WTC11 (cell line): ENCODE measurements around the gene STK40. TPM values are rescaled to one million over a fixed set of nuclear protein-coding genes. Genes with fewer than 3 reads are reported as not detected.

ENCODE experiments used
- ATAC-seq: fragments of 200-7000 bp; cut with Tn5 transposase; 2 replicates; pipeline ENCODE4 v1.10.0; 2021; ENCODE audit warnings: mild to moderate bottlenecking, moderate library complexity
- CTCF ChIA-PET: fragments of 300-600 bp; sonication (Branson Sonifier 250); formaldehyde crosslinking; loops from one replicate; lab custom pipeline; 2021; ENCODE audit warnings: antibody characterized with exemption; lab: Charles Lee
- POLR2A ChIA-PET: fragments of 350-600 bp; sonication (Branson Sonifier 250); formaldehyde crosslinking; loops from one replicate; lab custom pipeline; 2021; ENCODE audit warnings: antibody characterized with exemption; lab: Charles Lee
- DNase-seq: peaks from one replicate; pipeline ENCODE4 v3.0.0; 2021; ENCODE audit warnings: low spot score
- H3K27ac Mint-ChIP-seq: 2 replicates; pipeline ENCODE4 v1.8.0; 2021; ENCODE audit warnings: mixed read lengths
- H3K27me3 Mint-ChIP-seq: 2 replicates; pipeline ENCODE4 v1.8.0; 2021; ENCODE audit warnings: low read depth, mild to moderate bottlenecking, moderate library complexity, mixed read lengths
- H3K36me3 Mint-ChIP-seq: 2 replicates; pipeline ENCODE4 v1.8.0; 2021; ENCODE audit warnings: mixed read lengths
- H3K4me1 Mint-ChIP-seq: 2 replicates; pipeline ENCODE4 v1.8.0; 2022; ENCODE audit warnings: mixed read lengths
- H3K4me3 Mint-ChIP-seq: 2 replicates; pipeline ENCODE4 v1.8.0; 2021; ENCODE audit warnings: mild to moderate bottlenecking, moderate library complexity, mixed read lengths
- H3K9me3 Mint-ChIP-seq: 2 replicates; pipeline ENCODE4 v1.8.0; 2021; ENCODE audit warnings: mixed read lengths
- ARID4B ChIP-seq: sonication (generic); formaldehyde crosslinking; IDR thresholded peaks from 2 replicates; pipeline ENCODE4 v1.8.0; 2023; ENCODE audit warnings: missing genetic modification reagents, mild to moderate bottlenecking, borderline replicate concordance
- ESRRA ChIP-seq: sonication (generic); formaldehyde crosslinking; IDR thresholded peaks from 2 replicates; pipeline ENCODE4 v1.8.1; 2022; ENCODE audit warnings: mild to moderate bottlenecking, missing genetic modification reagents, borderline replicate concordance
- ETV6 ChIP-seq: sonication (generic); formaldehyde crosslinking; IDR thresholded peaks from 2 replicates; pipeline ENCODE4 v1.8.1; 2022; ENCODE audit warnings: mild to moderate bottlenecking, missing genetic modification reagents
- FOXP1 ChIP-seq: sonication (generic); formaldehyde crosslinking; IDR thresholded peaks from 2 replicates; pipeline ENCODE4 v1.8.0; 2022; ENCODE audit warnings: missing genetic modification reagents, mild to moderate bottlenecking, moderate library complexity, borderline replicate concordance
- GTF2I ChIP-seq: fragments of 250-450 bp; sonication (Bioruptor Pico); conservative IDR thresholded peaks from 2 replicates; pipeline ENCODE4 v1.4.0; 2021; ENCODE audit warnings: mild to moderate bottlenecking
- HMGA2 ChIP-seq: fragments of 250-450 bp; sonication (Bioruptor Pico); IDR thresholded peaks from 2 replicates; pipeline ENCODE4 v1.4.0; 2021; ENCODE audit warnings: mild to moderate bottlenecking, moderate library complexity
- MAX ChIP-seq: sonication (generic); formaldehyde crosslinking; IDR thresholded peaks from 2 replicates; pipeline ENCODE4 v1.8.0; 2022; ENCODE audit warnings: mild to moderate bottlenecking, missing genetic modification reagents
- NFE2L1 ChIP-seq: sonication (generic); formaldehyde crosslinking; IDR thresholded peaks from 2 replicates; pipeline ENCODE4 v1.8.1; 2023; ENCODE audit warnings: missing genetic modification reagents
- NFYB ChIP-seq: sonication (generic); formaldehyde crosslinking; conservative IDR thresholded peaks from 2 replicates; pipeline ENCODE4 v1.8.0; 2022; ENCODE audit warnings: low read depth, missing genetic modification reagents
- PRRX2 ChIP-seq: fragments of 250-450 bp; sonication (Bioruptor Pico); IDR thresholded peaks from 2 replicates; pipeline ENCODE4 v1.8.0; 2021; ENCODE audit warnings: mild to moderate bottlenecking
- SP1 ChIP-seq: sonication (generic); formaldehyde crosslinking; conservative IDR thresholded peaks from 2 replicates; pipeline ENCODE4 v1.8.1; 2022; ENCODE audit warnings: missing genetic modification reagents
- TEAD1 ChIP-seq: sonication (generic); formaldehyde crosslinking; IDR thresholded peaks from 2 replicates; pipeline ENCODE4 v1.8.0; 2022; ENCODE audit warnings: mild to moderate bottlenecking, missing genetic modification reagents
- USF1 ChIP-seq: sonication (generic); formaldehyde crosslinking; IDR thresholded peaks from 2 replicates; pipeline ENCODE4 v1.8.0; 2022; ENCODE audit warnings: mild to moderate bottlenecking, missing genetic modification reagents
- ZNF138 ChIP-seq: sonication (generic); formaldehyde crosslinking; conservative IDR thresholded peaks from 2 replicates; pipeline ENCODE4 v1.8.1; 2022; ENCODE audit warnings: mild to moderate bottlenecking, moderate library complexity, missing genetic modification reagents
- ZNF396 ChIP-seq: fragments of 250-450 bp; sonication (Bioruptor Pico); IDR thresholded peaks from 2 replicates; pipeline ENCODE4 v1.8.0; 2021; ENCODE audit warnings: mild to moderate bottlenecking, moderate library complexity, borderline replicate concordance
- total RNA-seq: library from RNA; stranded (reverse); gene quantifications from 3 replicates; pipeline ENCODE4 v1.2.3, GENCODE V29; 2021
- TF ChIP-seq, protein P1 (sequence below): sonication (generic); formaldehyde crosslinking; IDR thresholded peaks from 2 replicates; pipeline ENCODE4 v1.8.0; 2023; ENCODE audit warnings: missing genetic modification reagents
- TF ChIP-seq, protein P2 (sequence below): sonication (generic); formaldehyde crosslinking; IDR thresholded peaks from 2 replicates; pipeline ENCODE4 v1.8.1; 2023; ENCODE audit warnings: mild to moderate bottlenecking, missing genetic modification reagents, borderline replicate concordance
- TF ChIP-seq, protein P3 (sequence below): fragments of 250-450 bp; sonication (Bioruptor Pico); IDR thresholded peaks from 2 replicates; pipeline ENCODE4 v1.9.0; 2021; ENCODE audit warnings: mild to moderate bottlenecking

Gene STK40
- total RNA-seq, 1 experiment from 2014 or later: 24.7 TPM

DNA sequence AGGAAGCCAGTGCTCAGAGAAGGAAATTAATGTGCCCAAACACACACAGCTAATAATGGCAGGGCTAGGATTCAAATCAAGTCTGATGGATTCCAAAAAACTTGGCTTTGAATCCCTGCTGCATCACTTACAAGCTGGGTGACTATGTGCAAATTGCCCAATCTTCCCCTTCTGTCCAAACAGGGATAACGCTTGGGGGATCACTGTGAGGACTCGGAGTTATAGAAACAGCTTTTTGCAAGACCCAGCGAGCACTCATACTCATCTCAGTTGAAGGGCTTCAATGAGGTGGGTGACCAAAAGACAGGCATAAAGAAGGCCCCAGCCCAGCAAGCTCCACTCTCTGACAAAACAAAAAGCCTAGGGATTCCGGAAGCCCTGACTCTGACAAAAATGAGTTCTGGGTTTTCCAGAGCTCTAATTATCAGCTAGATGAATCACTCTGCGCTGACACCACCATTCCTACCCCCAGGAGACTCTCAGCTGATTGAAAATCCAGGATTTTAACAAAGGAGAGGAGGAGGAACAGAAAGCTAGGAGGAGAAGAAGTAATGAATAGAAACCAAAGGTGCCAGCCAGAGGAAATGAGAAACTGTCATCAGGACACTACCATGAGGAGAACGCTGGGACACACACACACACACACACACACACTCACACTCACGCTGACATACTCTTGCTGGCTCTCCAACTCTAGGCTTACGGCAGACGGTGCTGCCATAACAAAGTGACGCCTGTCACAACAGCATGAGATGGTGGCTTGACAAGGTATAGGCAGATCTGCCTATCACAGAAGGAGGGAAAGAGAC is 1.6 kb upstream of the STK40 start:
- POLR2A ChIA-PET: interaction anchor here (0.9 to 5.9 kb wide), 10 partner anchors 11 to 81 kb away, joined by 3 to 172 read pairs (median 8); partner anchors contain the start of genes EVA1B, LSM10, MRPS15 and OSCP1

DNA sequence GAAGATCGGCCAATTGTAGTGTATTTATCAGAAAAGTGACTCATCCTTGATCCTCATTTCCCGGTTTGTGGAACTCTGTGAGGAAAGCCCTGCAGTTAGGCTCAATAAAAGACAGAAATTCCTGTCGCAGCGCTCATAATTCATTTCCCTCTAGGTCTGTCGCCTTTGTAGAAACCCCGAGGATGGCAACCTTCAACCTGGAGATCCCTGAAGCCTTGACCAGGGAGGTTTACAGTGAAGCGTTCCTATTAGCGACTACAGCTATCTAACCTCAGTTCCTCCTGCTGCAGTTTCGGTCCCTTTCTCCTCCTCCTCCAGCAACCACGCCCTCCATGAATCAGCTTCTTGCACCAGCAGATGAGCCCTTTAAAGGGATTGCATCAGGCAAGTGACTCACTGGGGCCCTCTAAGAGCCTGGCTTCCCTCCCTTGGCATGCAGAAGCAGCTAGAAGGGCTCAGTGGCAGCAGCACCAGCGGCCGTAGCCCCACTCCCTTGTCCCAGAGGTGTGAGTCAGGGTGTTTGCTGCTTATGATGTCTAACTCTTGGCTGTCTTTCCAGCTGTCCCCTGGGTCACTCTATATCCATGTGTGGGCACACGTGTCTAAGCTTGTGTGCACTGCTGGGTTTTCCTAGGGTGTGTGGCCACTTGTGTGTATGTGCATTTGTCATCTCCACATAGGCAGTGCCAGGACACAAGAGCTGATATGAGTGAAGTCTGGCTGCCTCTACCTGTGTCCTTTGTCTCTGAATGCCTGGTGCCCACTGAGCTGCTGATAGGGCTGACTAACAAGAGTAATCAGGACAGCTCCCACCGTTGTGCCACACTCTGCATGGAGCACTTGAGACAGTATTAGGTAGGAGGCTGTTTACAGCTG is 779 bp upstream of the STK40 start:
- Mint-ChIP-seq H3K4me3 (peak overlapping the region; percentile 85), H3K9me3 (no peaks in the 10 kb centered on the region), H3K27me3 (no peaks in the 10 kb centered on the region), H3K4me1 (peaks cover 27% of the 10 kb centered on the region), H3K36me3 (no peaks in the 10 kb centered on the region; the same call in 1 of the 2 replicates), H3K27ac (peak overlapping the region; percentile 99)
- DNase-seq (peak; percentile 83), ATAC-seq (peak; percentile 52)
- POLR2A ChIA-PET: interaction anchor here (0.5 to 5.9 kb wide), 13 partner anchors 12 to 86 kb away, joined by 3 to 172 read pairs (median 8); partner anchors contain the start of genes EVA1B, LSM10, MRPS15 and OSCP1
- CTCF ChIA-PET: interaction anchor here (1.0 to 2.0 kb wide), 8 partner anchors 11 to 289 kb away, joined by 3 to 23 read pairs (median 4); partner anchors contain the start of genes LSM10 and THRAP3
- TF ChIP-seq, protein P1, sequence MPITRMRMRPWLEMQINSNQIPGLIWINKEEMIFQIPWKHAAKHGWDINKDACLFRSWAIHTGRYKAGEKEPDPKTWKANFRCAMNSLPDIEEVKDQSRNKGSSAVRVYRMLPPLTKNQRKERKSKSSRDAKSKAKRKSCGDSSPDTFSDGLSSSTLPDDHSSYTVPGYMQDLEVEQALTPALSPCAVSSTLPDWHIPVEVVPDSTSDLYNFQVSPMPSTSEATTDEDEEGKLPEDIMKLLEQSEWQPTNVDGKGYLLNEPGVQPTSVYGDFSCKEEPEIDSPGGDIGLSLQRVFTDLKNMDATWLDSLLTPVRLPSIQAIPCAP (CRISPR knock-in tag): no peak
- TF ChIP-seq SP1 (CRISPR knock-in tag) (no peak), MAX (CRISPR knock-in tag) (peak; percentile 88), NFE2L1 (CRISPR knock-in tag) (peak; percentile 91), TEAD1 (no peak; the same call in 1 of the 2 replicates), USF1 (CRISPR knock-in tag) (no peak), ZNF396 (CRISPR knock-in tag) (no peak)
- TF ChIP-seq, protein P2, sequence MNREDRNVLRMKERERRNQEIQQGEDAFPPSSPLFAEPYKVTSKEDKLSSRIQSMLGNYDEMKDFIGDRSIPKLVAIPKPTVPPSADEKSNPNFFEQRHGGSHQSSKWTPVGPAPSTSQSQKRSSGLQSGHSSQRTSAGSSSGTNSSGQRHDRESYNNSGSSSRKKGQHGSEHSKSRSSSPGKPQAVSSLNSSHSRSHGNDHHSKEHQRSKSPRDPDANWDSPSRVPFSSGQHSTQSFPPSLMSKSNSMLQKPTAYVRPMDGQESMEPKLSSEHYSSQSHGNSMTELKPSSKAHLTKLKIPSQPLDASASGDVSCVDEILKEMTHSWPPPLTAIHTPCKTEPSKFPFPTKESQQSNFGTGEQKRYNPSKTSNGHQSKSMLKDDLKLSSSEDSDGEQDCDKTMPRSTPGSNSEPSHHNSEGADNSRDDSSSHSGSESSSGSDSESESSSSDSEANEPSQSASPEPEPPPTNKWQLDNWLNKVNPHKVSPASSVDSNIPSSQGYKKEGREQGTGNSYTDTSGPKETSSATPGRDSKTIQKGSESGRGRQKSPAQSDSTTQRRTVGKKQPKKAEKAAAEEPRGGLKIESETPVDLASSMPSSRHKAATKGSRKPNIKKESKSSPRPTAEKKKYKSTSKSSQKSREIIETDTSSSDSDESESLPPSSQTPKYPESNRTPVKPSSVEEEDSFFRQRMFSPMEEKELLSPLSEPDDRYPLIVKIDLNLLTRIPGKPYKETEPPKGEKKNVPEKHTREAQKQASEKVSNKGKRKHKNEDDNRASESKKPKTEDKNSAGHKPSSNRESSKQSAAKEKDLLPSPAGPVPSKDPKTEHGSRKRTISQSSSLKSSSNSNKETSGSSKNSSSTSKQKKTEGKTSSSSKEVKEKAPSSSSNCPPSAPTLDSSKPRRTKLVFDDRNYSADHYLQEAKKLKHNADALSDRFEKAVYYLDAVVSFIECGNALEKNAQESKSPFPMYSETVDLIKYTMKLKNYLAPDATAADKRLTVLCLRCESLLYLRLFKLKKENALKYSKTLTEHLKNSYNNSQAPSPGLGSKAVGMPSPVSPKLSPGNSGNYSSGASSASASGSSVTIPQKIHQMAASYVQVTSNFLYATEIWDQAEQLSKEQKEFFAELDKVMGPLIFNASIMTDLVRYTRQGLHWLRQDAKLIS (CRISPR knock-in tag): no peak

More for the DNA sequence above, 1.6 kb upstream of the STK40 start:
- Mint-ChIP-seq H3K27me3 (no peaks in the 10 kb centered on the region), H3K36me3 (peaks cover 3% of the 10 kb centered on the region), H3K4me1 (peaks cover 27% of the 10 kb centered on the region), H3K4me3 (peak overlapping the region; percentile 85), H3K9me3 (no peaks in the 10 kb centered on the region), H3K27ac (peak overlapping the region; percentile 99)
- DNase-seq (no peak), ATAC-seq (no peak)
- TF ChIP-seq GTF2I (CRISPR knock-in tag) (no peak), ETV6 (CRISPR knock-in tag) (no peak), ZNF138 (CRISPR knock-in tag) (no peak), HMGA2 (no peak), NFYB (CRISPR knock-in tag) (no peak), ESRRA (CRISPR knock-in tag) (no peak), FOXP1 (CRISPR knock-in tag) (no peak), PRRX2 (CRISPR knock-in tag) (no peak), ARID4B (no peak)
- TF ChIP-seq, protein P3, sequence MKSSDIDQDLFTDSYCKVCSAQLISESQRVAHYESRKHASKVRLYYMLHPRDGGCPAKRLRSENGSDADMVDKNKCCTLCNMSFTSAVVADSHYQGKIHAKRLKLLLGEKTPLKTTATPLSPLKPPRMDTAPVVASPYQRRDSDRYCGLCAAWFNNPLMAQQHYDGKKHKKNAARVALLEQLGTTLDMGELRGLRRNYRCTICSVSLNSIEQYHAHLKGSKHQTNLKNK (CRISPR knock-in tag): no peak
- CTCF ChIA-PET: interaction anchor here (1.0 to 2.0 kb wide), 8 partner anchors 10 to 163 kb away, joined by 3 to 23 read pairs (median 4); partner anchors contain the start of genes LSM10 and THRAP3
